ENCODE results near the gene ARMC3.
"Not testable (repeated sequence)": the region's sequence is repeated elsewhere in the genome, so short reads cannot be mapped to it uniquely, and the experiment has no call there.

Gene ARMC3

GRCh38 chr10:22897371-22897770 is 30.5 kb upstream of the ARMC3 start:
- TF ChIP-seq CTCF (IDR thresholded peaks at IDR 0.05; ENCODE audit: low read depth, low read length), result no peak
- Histone ChIP-seq H3K36me3 (no peaks in the 10 kb centered on the region), H3K9me3 (ENCODE audit: severe bottlenecking) (no peaks in the 10 kb centered on the region), H3K27ac (no peak overlapping the region), H3K27me3 (ENCODE audit: insufficient read depth, low read depth, severe bottlenecking) (no peaks in the 10 kb centered on the region), H3K4me3 (ENCODE audit: low read depth, low read length) (no peak overlapping the region)
- DNase-seq, result no peak

DNA sequence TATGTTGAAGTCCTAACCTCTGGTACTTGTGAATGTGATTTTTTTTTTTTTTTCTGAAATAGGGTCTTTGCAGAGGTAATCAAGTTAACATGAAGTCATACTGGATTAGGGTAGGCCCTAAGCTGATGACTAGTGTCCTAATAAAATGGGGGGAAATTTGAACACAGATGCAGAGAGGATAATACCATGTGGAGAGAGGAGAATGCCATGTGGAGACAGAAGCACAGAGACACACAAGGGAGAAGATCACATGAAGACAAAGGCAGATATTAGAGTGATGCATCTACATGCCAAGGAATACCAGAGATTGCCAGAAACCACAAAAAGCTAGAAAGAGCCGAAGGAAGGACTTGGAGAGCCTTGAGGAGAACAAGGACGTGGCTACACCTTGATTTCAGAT is 28.5 kb upstream of the ARMC3 start:
- Histone ChIP-seq H3K27me3 (ENCODE audit: insufficient read depth, low read depth, severe bottlenecking) (no peaks in the 10 kb centered on the region), H3K27ac (no peak overlapping the region), H3K4me3 (ENCODE audit: low read depth, low read length) (no peak overlapping the region), H3K9me3 (ENCODE audit: severe bottlenecking) (no peaks in the 10 kb centered on the region), H3K36me3 (no peaks in the 10 kb centered on the region)
- DNase-seq, result no peak
- no peak for TF ChIP-seq CTCF (IDR thresholded peaks at IDR 0.05; ENCODE audit: low read depth, low read length)

DNA sequence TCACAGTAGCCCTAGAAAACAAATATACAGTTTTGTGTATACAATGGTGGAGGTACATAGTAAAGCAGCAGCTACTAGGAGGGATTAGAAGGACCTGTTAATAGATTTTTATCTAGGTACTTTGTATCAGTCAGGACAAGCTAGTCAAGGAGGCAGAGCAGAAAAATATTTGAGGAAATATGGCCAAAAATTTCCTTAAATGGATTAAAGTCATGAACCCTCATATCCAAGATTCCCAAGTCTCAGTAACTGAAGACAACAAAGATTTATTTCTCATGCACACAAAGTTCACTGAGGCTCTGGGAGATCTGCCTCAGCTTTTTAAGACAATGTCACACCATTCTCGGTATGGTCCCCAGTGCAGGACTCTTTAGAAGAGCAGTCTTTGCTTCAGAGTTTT is 28.1 kb upstream of the ARMC3 start:
- Histone ChIP-seq H3K36me3 (no peaks in the 10 kb centered on the region), H3K27me3 (ENCODE audit: insufficient read depth, low read depth, severe bottlenecking) (no peaks in the 10 kb centered on the region), H3K4me3 (ENCODE audit: low read depth, low read length) (no peak overlapping the region), H3K27ac (no peak overlapping the region), H3K9me3 (ENCODE audit: severe bottlenecking) (no peaks in the 10 kb centered on the region)
- no peak for DNase-seq
- TF ChIP-seq CTCF (IDR thresholded peaks at IDR 0.05; ENCODE audit: low read depth, low read length), result no peak

- no peak for TF ChIP-seq CTCF (IDR thresholded peaks at IDR 0.05; ENCODE audit: low read depth, low read length)
- no peak overlapping the region for H3K4me3 ChIP-seq (ENCODE audit: low read depth, low read length)
Observed at GRCh38 chr10:22900841-22901601, 26.8 kb upstream of the ARMC3 start.

DNA sequence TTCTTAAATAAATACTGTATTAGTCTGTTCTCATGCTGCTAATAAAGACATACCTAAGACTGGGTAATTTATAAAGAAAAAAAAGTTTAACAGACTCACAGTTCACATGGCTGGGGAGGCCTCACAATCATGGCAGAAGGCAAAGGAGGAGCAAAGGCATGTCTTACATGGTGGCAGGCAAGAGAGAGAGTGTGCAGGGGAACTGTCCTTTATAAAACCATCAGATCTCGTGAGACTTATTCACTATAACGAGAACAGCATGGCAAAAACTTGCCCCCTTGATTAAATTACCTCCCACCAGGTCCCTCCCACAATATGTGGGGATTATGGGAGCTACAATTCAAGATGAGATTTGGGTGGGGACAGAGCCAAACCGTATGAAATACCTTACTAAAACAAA is 25.7 kb upstream of the ARMC3 start:
- not testable (repeated sequence) for H3K4me3 ChIP-seq (ENCODE audit: low read depth, low read length); H3K36me3 ChIP-seq; H3K9me3 ChIP-seq (ENCODE audit: severe bottlenecking); H3K27ac ChIP-seq; DNase-seq; H3K27me3 ChIP-seq (ENCODE audit: insufficient read depth, low read depth, severe bottlenecking)

More at GRCh38 chr10:22900841-22901601, 26.8 kb upstream of the ARMC3 start:
- Histone ChIP-seq H3K27ac (no peak overlapping the region), H3K9me3 (ENCODE audit: severe bottlenecking) (no peaks in the 10 kb centered on the region), H3K27me3 (ENCODE audit: insufficient read depth, low read depth, severe bottlenecking) (no peaks in the 10 kb centered on the region), H3K36me3 (no peaks in the 10 kb centered on the region)
- DNase-seq, result no peak

DNA sequence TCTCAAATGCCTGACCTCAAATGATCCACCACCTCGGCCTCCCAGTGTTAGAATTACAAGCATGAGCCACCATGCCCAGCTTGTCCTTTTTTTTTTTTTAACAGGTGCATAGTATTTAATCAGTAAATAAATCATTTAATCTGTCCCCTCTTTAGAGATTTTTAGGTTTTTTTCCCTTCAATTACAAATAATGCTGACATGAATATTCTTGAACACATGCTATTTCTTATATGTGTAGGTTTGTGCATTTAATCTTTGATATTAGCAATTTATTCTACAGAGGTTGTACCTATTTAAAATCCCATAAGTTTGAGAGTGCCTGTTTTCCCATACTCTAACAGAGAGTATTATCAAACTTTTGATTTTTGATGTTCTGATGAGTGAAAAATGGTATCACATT is 24.2 kb upstream of the ARMC3 start:
- Histone ChIP-seq H3K9me3 (ENCODE audit: severe bottlenecking) (no peaks in the 10 kb centered on the region), H3K36me3 (no peaks in the 10 kb centered on the region), H3K27me3 (ENCODE audit: insufficient read depth, low read depth, severe bottlenecking) (no peaks in the 10 kb centered on the region), H3K27ac (no peak overlapping the region), H3K4me3 (ENCODE audit: low read depth, low read length) (no peak overlapping the region)
- no peak for TF ChIP-seq CTCF (IDR thresholded peaks at IDR 0.05; ENCODE audit: low read depth, low read length)
- no peak for DNase-seq

Data from WERI-Rb-1 (cell line).